Activated CD8-positive, alpha-beta memory T cell treated with anti-CD3 and anti-CD28 coated beads, Interleukin-2, amount 50 U/mL, for 24 hours (primary cell): ENCODE data around the gene SCAMP2.
"Not testable (repeated sequence)": the region's sequence is repeated elsewhere in the genome, so short reads cannot be mapped to it uniquely, and the experiment has no call there.

Source experiments
- DNase-seq: peaks from one replicate; pipeline ENCODE4 v3.0.0-alpha.2; 2020; ENCODE audit errors: extremely low read depth

The SCAMP2 gene, protein sequence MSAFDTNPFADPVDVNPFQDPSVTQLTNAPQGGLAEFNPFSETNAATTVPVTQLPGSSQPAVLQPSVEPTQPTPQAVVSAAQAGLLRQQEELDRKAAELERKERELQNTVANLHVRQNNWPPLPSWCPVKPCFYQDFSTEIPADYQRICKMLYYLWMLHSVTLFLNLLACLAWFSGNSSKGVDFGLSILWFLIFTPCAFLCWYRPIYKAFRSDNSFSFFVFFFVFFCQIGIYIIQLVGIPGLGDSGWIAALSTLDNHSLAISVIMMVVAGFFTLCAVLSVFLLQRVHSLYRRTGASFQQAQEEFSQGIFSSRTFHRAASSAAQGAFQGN

GRCh38 chr15:74873036-74873755 is at the start of gene SCAMP2:
SCAMP2 (minus strand) TSS chr15:74873365; CDS start chr15:74873255, 110 bp downstream.
- DNase-seq: peak; percentile 78

DNA sequence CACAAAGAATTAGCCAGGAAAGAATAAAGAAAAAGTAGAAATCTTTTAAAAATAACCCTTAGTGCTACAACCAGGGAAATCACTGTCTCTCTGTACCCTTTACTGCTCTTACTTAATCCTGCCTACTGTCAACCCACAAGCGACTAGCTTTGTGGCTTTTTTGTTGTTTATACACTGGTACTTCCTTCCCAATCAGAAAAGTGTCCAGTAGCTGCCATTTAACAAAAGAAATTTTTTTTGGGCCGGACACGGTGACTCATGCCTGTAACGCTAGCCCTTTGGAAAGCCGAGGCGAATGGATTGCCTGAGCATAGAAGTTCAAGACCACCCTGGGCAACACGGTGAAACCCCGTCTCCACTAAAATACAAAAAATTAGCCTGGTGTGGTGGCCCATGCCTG is 47.3 kb upstream of the SCAMP2 start:
- DNase-seq: no peak

DNA sequence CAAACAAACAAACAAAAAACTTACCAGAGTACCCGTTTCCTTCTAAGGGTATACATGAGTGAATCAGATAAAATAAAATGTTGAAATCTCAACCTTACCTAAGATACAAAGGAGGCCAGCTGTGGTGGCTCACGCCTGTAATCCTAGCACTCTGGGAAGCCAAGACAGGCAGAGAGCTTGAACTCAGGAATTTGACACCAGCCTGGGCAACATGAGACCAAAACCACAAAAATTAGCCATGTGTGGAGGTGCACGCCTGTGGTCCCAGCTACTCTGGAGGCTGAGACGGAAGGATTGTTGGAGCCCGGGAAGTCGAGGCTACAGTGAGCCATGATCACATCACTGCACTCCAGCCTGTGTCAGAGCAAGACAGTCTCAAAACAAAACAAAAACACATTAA is 44.5 kb upstream of the SCAMP2 start:
- DNase-seq: no peak

DNA sequence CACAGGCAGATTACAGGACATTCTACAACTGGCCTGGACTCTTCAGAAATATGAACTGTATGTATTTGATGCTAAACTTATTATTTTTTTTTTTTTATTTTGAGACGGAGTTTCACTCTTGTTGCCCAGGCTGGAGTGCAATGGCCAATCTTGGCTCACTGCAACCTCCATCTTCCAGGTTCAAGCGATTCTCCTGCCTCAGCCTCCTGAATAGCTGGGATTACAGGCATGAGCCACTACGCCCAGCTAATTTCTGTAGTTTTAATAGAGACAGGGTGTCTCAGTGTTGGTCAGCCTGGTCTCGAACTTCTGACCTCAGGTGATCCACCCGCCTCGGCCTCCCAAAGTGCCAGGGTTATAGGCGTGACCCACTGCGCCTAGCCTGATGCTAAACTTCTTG is 40.6 kb upstream of the SCAMP2 start:
- DNase-seq: not testable (repeated sequence)

- no peak for DNase-seq
Measured at GRCh38 chr15:74913041-74913440, 39.9 kb upstream of the SCAMP2 start.

GRCh38 chr15:74908635-74909034 is 35.5 kb upstream of the SCAMP2 start:
- no peak for DNase-seq

GRCh38 chr15:74907163-74907870 is 34.2 kb upstream of the SCAMP2 start:
- DNase-seq: no peak

DNA sequence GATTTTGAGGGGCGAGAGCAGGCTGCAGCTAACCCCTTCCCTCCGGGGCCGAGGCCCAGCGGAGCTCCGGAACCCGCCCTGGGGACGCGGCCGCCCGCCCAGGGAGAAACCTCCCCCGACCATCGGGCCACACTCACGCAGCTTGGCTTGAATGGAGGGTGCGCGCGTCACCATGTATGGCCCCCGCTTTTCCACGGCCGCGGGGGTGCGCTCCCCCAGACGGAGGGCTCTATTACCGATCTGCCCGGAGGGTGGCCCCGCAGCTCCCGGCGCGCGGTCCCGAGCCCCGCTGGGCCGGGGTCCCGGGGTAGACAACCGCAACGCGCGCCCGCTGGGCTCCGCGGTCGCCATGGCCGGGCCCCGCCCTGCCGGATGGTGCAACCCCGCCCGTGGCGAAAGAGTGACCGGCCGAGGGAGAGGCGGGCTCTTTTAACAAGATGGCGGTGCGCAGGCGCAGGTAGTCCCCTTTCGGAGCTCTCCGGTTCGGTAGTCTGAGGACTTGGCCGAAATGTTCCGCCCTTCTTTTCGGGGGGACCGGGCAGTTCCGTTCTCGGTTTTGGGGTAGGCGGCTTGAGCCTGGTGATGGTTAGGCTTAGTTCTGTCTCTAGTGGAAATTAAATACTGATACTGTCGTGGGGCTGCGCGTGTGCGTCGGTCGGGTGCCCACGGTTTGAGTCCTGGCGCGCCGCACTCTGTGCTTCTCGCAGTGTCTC is 33.4 kb upstream of the SCAMP2 start, which contains the start of gene FAM219B:
Gene FAM219B, minus strand, starts transcription at position 402 of the 713 bp plus-strand sequence. Its CDS starts 51 bp downstream, at position 351.
- DNase-seq: peak; percentile 58

DNA sequence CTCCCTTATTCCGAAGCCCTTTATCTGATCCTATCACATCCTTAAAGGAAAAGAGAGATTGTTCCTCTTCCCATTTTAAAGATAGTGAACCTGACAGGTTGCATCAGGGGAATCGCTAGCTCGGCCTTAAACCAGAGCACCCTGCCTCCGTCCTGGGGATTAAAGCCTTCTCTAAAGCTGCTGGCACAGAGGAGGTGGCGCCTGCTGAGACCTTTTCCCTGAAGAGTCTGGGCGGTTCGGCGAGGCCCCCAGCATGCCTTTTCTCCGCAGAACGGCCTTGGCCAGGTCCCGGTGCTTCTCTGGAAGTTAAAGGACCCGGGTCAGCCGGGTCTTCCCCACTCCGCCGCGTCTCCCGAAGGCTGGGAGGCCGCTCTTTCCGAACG is 32.9 kb upstream of the SCAMP2 start:
- no peak for DNase-seq

- DNase-seq: no peak
Measured at GRCh38 chr15:74904190-74904805, 31.1 kb upstream of the SCAMP2 start.

DNA sequence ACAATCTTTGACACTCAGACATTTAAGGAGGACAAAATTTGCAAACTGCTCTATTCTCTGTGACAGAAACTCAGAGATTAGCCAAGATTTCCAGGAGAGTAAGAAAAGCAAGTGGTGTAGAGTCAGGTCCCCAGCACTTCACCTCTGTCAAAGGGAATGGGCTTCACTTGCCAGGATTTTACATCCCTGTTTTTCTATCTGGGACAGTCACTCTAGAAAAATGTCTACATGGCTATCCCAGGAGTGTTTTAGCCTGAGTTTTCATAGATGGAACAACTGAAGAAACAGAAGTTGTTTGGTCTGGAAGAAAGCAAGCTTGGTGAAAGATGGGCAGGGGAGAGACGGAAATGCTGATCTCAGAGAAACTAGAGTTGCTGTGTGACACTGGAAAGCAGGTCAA is 30.5 kb upstream of the SCAMP2 start:
- no peak for DNase-seq

GRCh38 chr15:74902295-74903075 is 29.3 kb upstream of the SCAMP2 start:
- DNase-seq: no peak

GRCh38 chr15:74901612-74902063 is 28.5 kb upstream of the SCAMP2 start:
- DNase-seq: peak; percentile 30

GRCh38 chr15:74897300-74897701 is 24.1 kb upstream of the SCAMP2 start:
- no peak for DNase-seq

GRCh38 chr15:74896316-74896715 is 23.2 kb upstream of the SCAMP2 start:
- no peak for DNase-seq

GRCh38 chr15:74895830-74896229 is 22.7 kb upstream of the SCAMP2 start:
- DNase-seq: no peak

GRCh38 chr15:74894383-74894782 is 21.2 kb upstream of the SCAMP2 start:
- DNase-seq: not testable (repeated sequence)

- no peak for DNase-seq
Measured at GRCh38 chr15:74893627-74894026, 20.5 kb upstream of the SCAMP2 start.

- no peak for DNase-seq
Measured at GRCh38 chr15:74892931-74893330, 19.8 kb upstream of the SCAMP2 start.

DNA sequence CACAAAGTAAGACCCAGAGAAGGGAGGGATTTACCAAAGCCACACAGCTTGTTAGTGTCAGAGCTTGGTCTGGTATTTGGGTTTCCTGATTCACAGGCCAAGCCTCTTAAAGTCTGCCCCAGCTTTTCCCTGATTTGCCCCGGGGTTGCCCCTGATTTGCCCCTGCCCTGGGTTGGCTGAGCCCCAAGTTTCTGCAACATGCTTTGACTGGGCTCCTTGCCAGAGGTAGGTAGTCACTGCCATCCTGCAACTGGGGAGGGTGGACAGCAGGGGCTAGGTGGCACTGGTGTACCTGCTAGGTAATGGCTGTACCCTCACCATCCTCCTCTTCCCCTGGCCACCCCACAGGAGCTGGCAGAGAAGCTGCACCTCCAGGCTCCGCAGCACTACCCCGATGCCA is 19.1 kb upstream of the SCAMP2 start:
- no peak for DNase-seq

DNA sequence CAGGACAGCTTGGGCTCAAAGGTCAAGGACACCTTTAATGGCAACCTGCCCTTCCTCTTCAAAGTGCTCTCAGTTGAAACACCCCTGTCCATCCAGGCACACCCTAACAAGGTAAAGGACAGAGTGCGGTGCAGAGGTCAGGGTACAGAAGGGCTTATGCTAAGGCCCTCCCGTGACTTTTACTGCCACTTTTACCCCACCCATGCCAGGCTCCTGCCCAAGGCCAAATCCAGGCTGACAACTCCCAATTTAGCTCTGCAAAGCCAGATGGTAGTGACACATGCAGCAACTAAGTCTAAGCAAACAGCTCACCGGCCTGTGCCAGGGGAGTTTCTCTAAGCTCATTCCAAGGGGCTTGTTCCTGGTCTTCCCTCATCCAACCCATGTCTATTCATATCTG is 18.3 kb upstream of the SCAMP2 start:
- DNase-seq: no peak
